ENCODE results near the gene KCNH4.

GRCh38 chr17:42221886-42222745 is 41.2 kb upstream of the KCNH4 start:
- TF ChIP-seq YY1 (IDR thresholded peaks at IDR 0.05; ENCODE audit: insufficient read depth, insufficient read length): no peak
- TF ChIP-seq SUZ12 (IDR thresholded peaks at IDR 0.05; ENCODE audit: extremely low read depth, insufficient read depth, insufficient read length): no peak
- TF ChIP-seq ZNF274 (IDR thresholded peaks at IDR 0.05; ENCODE audit: low read depth, low read length): no peak

Data from NT2/D1 (cell line).